ENCODE data around the gene APOC3. TPM values are rescaled to one million over a fixed set of nuclear protein-coding genes. Genes with fewer than 3 reads are reported as not detected.

Gene APOC3
- total and polyA plus RNA-seq, 7 experiments from 2014 or later = not detected

- Histone ChIP-seq H3K36me3 (ENCODE audit: control insufficient read depth in 2 of 3, insufficient read depth in 3 of 3, low read length in 3 of 3) (peaks cover 26 to 41% (median 31%) of the 10 kb centered on the region in 3 experiments), H3K9me3 (ENCODE audit: control insufficient read depth in 2 of 3, low read length in 3 of 3) (no peaks in the 10 kb centered on the region), H3K27me3 (ENCODE audit: control insufficient read depth in 2 of 2, insufficient read depth in 2 of 2, low read length in 2 of 2) (no peaks in the 10 kb centered on the region), H3K27ac (ENCODE audit: low read depth, low read length) (peak within 1 kb of the TSS; percentile 95), H3K4me1 (ENCODE audit: control insufficient read depth in 2 of 2, insufficient read depth in 2 of 2, low read length in 2 of 2) (peaks cover 17 to 24% of the 10 kb centered on the region in 2 donors), H3K4me3 (ENCODE audit: low read length) (peak within 1 kb of the TSS; percentile 79)
- ChIA-PET CTCF (interaction anchor here (0.8 to 4.1 kb wide), 6 partner anchors 17 to 439 kb away, joined by 4 to 39 read pairs (median 5); no protein-coding TSS in a partner anchor), POLR2A (interaction anchor here (0.6 to 3.3 kb wide), 16 partner anchors 8 to 443 kb away, joined by 3 to 49 read pairs (median 4); partner anchors contain the start of genes APOA1, BUD13, PAFAH1B2 and SIDT2)
- Mint-ChIP-seq H3K4me3 (peak within 1 kb of the TSS; percentile 85 to 98 (median 92)), H3K27me3 (no peaks in the 10 kb centered on the region), H3K27ac (peak within 1 kb of the TSS; percentile 80 to 98 (median 96)), H3K4me1 (peaks cover 32 to 57% (median 44%) of the 10 kb centered on the region in 7 donors), H3K36me3 (peaks cover 9 to 31% (median 23%) of the 10 kb centered on the region in 5 donors), H3K9me3 (peaks cover 0 to 4% (median 0%) of the 10 kb centered on the region in 11 donors)
- ATAC-seq (peak; percentile 92), DNase-seq (peak; percentile 75 to 88 (median 87))
- intact Hi-C loops (cut with micrococcal nuclease) = loop anchor here (1.0 to 5.0 kb wide), 8 partner anchors 15 to 539 kb away; partner anchors contain the start of genes CEP164 (in 1 of the 2), PAFAH1B2 (in 1 of the 2), SIDT2 (in 1 of the 2) and SIK3 (in 1 of the 2)
Observed at GRCh38 chr11:116787786-116788486, 41.8 kb upstream of the APOC3 start, which contains the start of gene ZPR1. Gene ZPR1, minus strand, starts transcription at chr11:116788023. Its CDS starts 33 bp downstream, at chr11:116787990.

- Mint-ChIP-seq H3K9me3 (peaks cover 0 to 4% (median 0%) of the 10 kb centered on the region in 11 donors), H3K4me1 (peaks cover 32 to 57% (median 47%) of the 10 kb centered on the region in 7 donors), H3K4me3 (peak overlapping the region; percentile 85 to 98 (median 92)), H3K27ac (peak overlapping the region; percentile 80 to 98 (median 96)), H3K36me3 (peaks cover 9 to 30% (median 21%) of the 10 kb centered on the region in 5 donors), H3K27me3 (no peaks in the 10 kb centered on the region)
- ATAC-seq (no peak), DNase-seq (no peak)
- H3K9me3 ChIP-seq (ENCODE audit: control insufficient read depth in 2 of 3, low read length in 3 of 3) = no peaks in the 10 kb centered on the region
- peaks cover 20 to 35% (median 25%) of the 10 kb centered on the region in 3 experiments for H3K36me3 ChIP-seq (ENCODE audit: control insufficient read depth in 2 of 3, insufficient read depth in 3 of 3, low read length in 3 of 3)
- intact Hi-C loops (cut with micrococcal nuclease) = loop anchor here (1.0 to 5.0 kb wide), 8 partner anchors 15 to 539 kb away; partner anchors contain the start of genes CEP164 (in 1 of the 2), PAFAH1B2 (in 1 of the 2), SIDT2 (in 1 of the 2) and SIK3 (in 1 of the 2)
- peaks cover 17 to 24% of the 10 kb centered on the region in 2 donors for H3K4me1 ChIP-seq (ENCODE audit: control insufficient read depth in 2 of 2, insufficient read depth in 2 of 2, low read length in 2 of 2)
- POLR2A ChIA-PET = interaction anchor here (0.7 to 3.3 kb wide), 9 partner anchors 12 to 442 kb away, joined by 3 to 49 read pairs (median 7); partner anchors contain the start of genes APOA1, BUD13, SIDT2 and SIK3
- H3K27me3 ChIP-seq (ENCODE audit: control insufficient read depth in 2 of 2, insufficient read depth in 2 of 2, low read length in 2 of 2) = no peaks in the 10 kb centered on the region
- H3K4me3 ChIP-seq (ENCODE audit: low read length) = peak overlapping the region; percentile 79
- H3K27ac ChIP-seq (ENCODE audit: low read depth, low read length) = peak overlapping the region; percentile 95
- CTCF ChIA-PET = interaction anchor here (1.6 to 5.8 kb wide), 3 partner anchors 47 to 317 kb away, joined by 6 to 66 read pairs (median 39); partner anchors contain the start of gene APOA1
Observed at GRCh38 chr11:116788534-116788933, 41.2 kb upstream of the APOC3 start.

- Histone ChIP-seq H3K36me3 (ENCODE audit: control insufficient read depth in 2 of 3, insufficient read depth in 3 of 3, low read length in 3 of 3) (peaks cover 18 to 30% (median 24%) of the 10 kb centered on the region in 3 experiments), H3K9me3 (ENCODE audit: control insufficient read depth in 2 of 3, low read length in 3 of 3) (no peaks in the 10 kb centered on the region), H3K27ac (ENCODE audit: low read depth, low read length) (no peak overlapping the region), H3K27me3 (ENCODE audit: control insufficient read depth in 2 of 2, insufficient read depth in 2 of 2, low read length in 2 of 2) (no peaks in the 10 kb centered on the region), H3K4me1 (ENCODE audit: control insufficient read depth in 2 of 2, insufficient read depth in 2 of 2, low read length in 2 of 2) (peaks cover 17 to 24% of the 10 kb centered on the region in 2 donors), H3K4me3 (ENCODE audit: low read length) (no peak overlapping the region)
- H3K4me1 Mint-ChIP-seq = peaks cover 32 to 57% (median 47%) of the 10 kb centered on the region in 7 donors
- peaks cover 9 to 29% (median 20%) of the 10 kb centered on the region in 5 donors for H3K36me3 Mint-ChIP-seq
- ChIA-PET POLR2A (interaction anchor here (0.6 to 3.3 kb wide), 6 partner anchors 10 to 309 kb away, joined by 3 to 49 read pairs (median 8); partner anchors contain the start of genes APOA1, BUD13 and SIK3), CTCF (interaction anchor here (4.1 to 5.8 kb wide), 2 partner anchors 47 to 317 kb away, joined by 39 to 66 read pairs; partner anchors contain the start of gene APOA1)
- peak overlapping the region in 4 of 9 donors; percentile 24 to 97 (median 83) for H3K27ac Mint-ChIP-seq
- H3K27me3 Mint-ChIP-seq = no peaks in the 10 kb centered on the region
- no peak for ATAC-seq
- H3K4me3 Mint-ChIP-seq = peak overlapping the region in 8 of 10 donors; percentile 9 to 96 (median 92)
- H3K9me3 Mint-ChIP-seq = peaks cover 0 to 4% (median 0%) of the 10 kb centered on the region in 11 donors
- DNase-seq = no peak
- intact Hi-C loops (cut with micrococcal nuclease) = loop anchor here (1.0 to 5.0 kb wide), 8 partner anchors 16 to 538 kb away; partner anchors contain the start of genes CEP164 (in 1 of the 2), PAFAH1B2 (in 1 of the 2), SIDT2 (in 1 of the 2) and SIK3 (in 1 of the 2)
Observed at GRCh38 chr11:116788975-116789374, 40.7 kb upstream of the APOC3 start.

GRCh38 chr11:116790167-116791001 is 39.3 kb upstream of the APOC3 start:
- peaks cover 5 to 16% (median 10%) of the 10 kb centered on the region in 3 experiments for H3K36me3 ChIP-seq (ENCODE audit: control insufficient read depth in 2 of 3, insufficient read depth in 3 of 3, low read length in 3 of 3)
- ChIA-PET POLR2A (interaction anchor here (1.0 to 2.4 kb wide), 8 partner anchors 18 to 437 kb away, joined by 3 to 15 read pairs (median 4); partner anchors contain the start of genes APOA1, BUD13 and SIK3), CTCF (interaction anchor here (0.6 to 5.8 kb wide), 18 partner anchors 10 to 436 kb away, joined by 3 to 66 read pairs (median 6); partner anchors contain the start of genes APOA1 and SIDT2)
- peaks cover 17 to 24% of the 10 kb centered on the region in 2 donors for H3K4me1 ChIP-seq (ENCODE audit: control insufficient read depth in 2 of 2, insufficient read depth in 2 of 2, low read length in 2 of 2)
- Mint-ChIP-seq H3K36me3 (peaks cover under 1 to 15% (median 6%) of the 10 kb centered on the region in 5 donors), H3K27ac (peak overlapping the region in 3 of 9 donors; percentile 38 to 88 (median 59)), H3K4me3 (peak overlapping the region in 3 of 10 donors; percentile 35 to 62 (median 61)), H3K4me1 (peaks cover 26 to 43% (median 37%) of the 10 kb centered on the region in 7 donors), H3K27me3 (no peaks in the 10 kb centered on the region), H3K9me3 (peaks cover 0 to 4% (median 0%) of the 10 kb centered on the region in 11 donors)
- H3K4me3 ChIP-seq (ENCODE audit: low read length) = no peak overlapping the region
- H3K27me3 ChIP-seq (ENCODE audit: control insufficient read depth in 2 of 2, insufficient read depth in 2 of 2, low read length in 2 of 2) = no peaks in the 10 kb centered on the region
- no peak for DNase-seq
- no peak for ATAC-seq
- H3K27ac ChIP-seq (ENCODE audit: low read depth, low read length) = no peak overlapping the region
- H3K9me3 ChIP-seq (ENCODE audit: control insufficient read depth in 2 of 3, low read length in 3 of 3) = no peaks in the 10 kb centered on the region
- intact Hi-C loops (cut with micrococcal nuclease) = loop anchor here (1.0 to 2.0 kb wide), 6 partner anchors 46 to 436 kb away; no protein-coding TSS in a partner anchor

- ChIA-PET CTCF (interaction anchor here (0.6 to 5.8 kb wide), 20 partner anchors 9 to 436 kb away, joined by 3 to 66 read pairs (median 4); partner anchors contain the start of genes APOA1 and SIDT2), POLR2A (interaction anchor here (0.5 to 2.4 kb wide), 8 partner anchors 18 to 436 kb away, joined by 3 to 15 read pairs (median 4); partner anchors contain the start of genes APOA1, BUD13 and SIK3)
- Mint-ChIP-seq H3K27me3 (no peaks in the 10 kb centered on the region), H3K27ac (peak overlapping the region in 3 of 9 donors; percentile 38 to 88 (median 59)), H3K4me3 (peak overlapping the region in 8 of 10 donors; percentile 12 to 68 (median 40)), H3K9me3 (peaks cover 0 to 4% (median 0%) of the 10 kb centered on the region in 11 donors), H3K36me3 (peaks cover 0 to 8% (median 4%) of the 10 kb centered on the region in 5 donors), H3K4me1 (peaks cover 21 to 36% (median 30%) of the 10 kb centered on the region in 7 donors)
- Histone ChIP-seq H3K27me3 (ENCODE audit: control insufficient read depth in 2 of 2, insufficient read depth in 2 of 2, low read length in 2 of 2) (no peaks in the 10 kb centered on the region), H3K4me3 (ENCODE audit: low read length) (no peak overlapping the region), H3K9me3 (ENCODE audit: control insufficient read depth in 2 of 3, low read length in 3 of 3) (no peaks in the 10 kb centered on the region), H3K27ac (ENCODE audit: low read depth, low read length) (no peak overlapping the region), H3K4me1 (ENCODE audit: control insufficient read depth in 2 of 2, insufficient read depth in 2 of 2, low read length in 2 of 2) (peaks cover 15 to 24% of the 10 kb centered on the region in 2 donors), H3K36me3 (ENCODE audit: control insufficient read depth in 2 of 3, insufficient read depth in 3 of 3, low read length in 3 of 3) (peaks cover 0 to 8% (median 3%) of the 10 kb centered on the region in 3 experiments)
- ATAC-seq (peak; percentile 72), DNase-seq (peak; percentile 53 to 81 (median 68))
- intact Hi-C loops (cut with micrococcal nuclease) = loop anchor here (1.0 to 2.0 kb wide), 6 partner anchors 45 to 435 kb away; no protein-coding TSS in a partner anchor
Observed at GRCh38 chr11:116791002-116791812, 38.5 kb upstream of the APOC3 start.

Measured in naive thymus-derived CD4-positive, alpha-beta T cell (primary cell).